HG03103 (cell line): ENCODE data around the gene IFIT2.
A peak's percentile ranks its signal among the peaks of the same experiment; 100 is the strongest.
"Not testable (repeated sequence)": the region's sequence is repeated elsewhere in the genome, so short reads cannot be mapped to it uniquely, and the experiment has no call there.

ENCODE experiments used
- ATAC-seq: cut with Tn5 transposase; IDR thresholded peaks from one replicate; pipeline ENCODE4 v1.9.1; 2021; ENCODE audit warnings: low read depth; ENCODE audit not compliant: unreplicated experiment

IFIT2 gene

GRCh38 chr10:89305766-89306433 is 4.1 kb downstream of the IFIT2 start:
- ATAC-seq = no peak

GRCh38 chr10:89306434-89307268 is 4.8 kb downstream of the IFIT2 start:
- no peak for ATAC-seq

GRCh38 chr10:89307269-89307577 is 5.4 kb downstream of the IFIT2 start:
- no peak for ATAC-seq

- ATAC-seq = no peak
Measured at GRCh38 chr10:89308266-89308665, 6.4 kb downstream of the IFIT2 start.

- ATAC-seq = no peak
Measured at GRCh38 chr10:89308736-89309135, 6.9 kb downstream of the IFIT2 start.

- no peak for ATAC-seq
Measured at GRCh38 chr10:89309156-89310055, 7.6 kb downstream of the IFIT2 start.

GRCh38 chr10:89310056-89310893 is 8.4 kb downstream of the IFIT2 start:
- ATAC-seq = no peak

GRCh38 chr10:89312973-89313372 is 11.1 kb downstream of the IFIT2 start:
- no peak for ATAC-seq

- ATAC-seq = no peak
Measured at GRCh38 chr10:89314676-89315075, 12.8 kb downstream of the IFIT2 start.

GRCh38 chr10:89318047-89318446 is 16.2 kb downstream of the IFIT2 start:
- not testable (repeated sequence) for ATAC-seq

GRCh38 chr10:89325081-89325480 is 23.2 kb downstream of the IFIT2 start:
- ATAC-seq = not testable (repeated sequence)

- ATAC-seq = not testable (repeated sequence)
Measured at GRCh38 chr10:89325856-89326255, 24.0 kb downstream of the IFIT2 start.

GRCh38 chr10:89327803-89328441 is 26.1 kb downstream of the IFIT2 start, which contains the start of gene IFIT3:
IFIT3 (plus strand) TSS chr10:89327997; CDS start chr10:89328074, 77 bp downstream.
- no peak for ATAC-seq

GRCh38 chr10:89329151-89329550 is 27.3 kb downstream of the IFIT2 start:
- no peak for ATAC-seq

GRCh38 chr10:89330014-89330413 is 28.2 kb downstream of the IFIT2 start:
- ATAC-seq = not testable (repeated sequence)

GRCh38 chr10:89330537-89331212 is 28.8 kb downstream of the IFIT2 start:
- no peak for ATAC-seq

- ATAC-seq = not testable (repeated sequence)
Measured at GRCh38 chr10:89331487-89332122, 29.8 kb downstream of the IFIT2 start.

- peak; percentile 36 for ATAC-seq
Measured at GRCh38 chr10:89332123-89332633, 30.3 kb downstream of the IFIT2 start.
